NCI-H1105 treated with DMSO at 0.1 percent for 48 hours (cell line): ENCODE results near the gene SLC9A9.
"Not testable (repeated sequence)": the region's sequence is repeated elsewhere in the genome, so short reads cannot be mapped to it uniquely, and the experiment has no call there.

Experiments used
- DNase-seq: peaks from one replicate; lab custom pipeline; 2025; lab: John Stamatoyannopoulos, UW

The SLC9A9 gene

GRCh38 chr3:143551761-143552160 is 296.5 kb downstream of the SLC9A9 start:
- DNase-seq: no peak

GRCh38 chr3:143548861-143549497 is 299.3 kb downstream of the SLC9A9 start:
- no peak for DNase-seq

- DNase-seq: no peak
These were observed 299.9 kb downstream of the SLC9A9 start for GRCh38 chr3:143548393-143548792.

- no peak for DNase-seq
These were observed 309.7 kb downstream of the SLC9A9 start for GRCh38 chr3:143538577-143538981.

DNA sequence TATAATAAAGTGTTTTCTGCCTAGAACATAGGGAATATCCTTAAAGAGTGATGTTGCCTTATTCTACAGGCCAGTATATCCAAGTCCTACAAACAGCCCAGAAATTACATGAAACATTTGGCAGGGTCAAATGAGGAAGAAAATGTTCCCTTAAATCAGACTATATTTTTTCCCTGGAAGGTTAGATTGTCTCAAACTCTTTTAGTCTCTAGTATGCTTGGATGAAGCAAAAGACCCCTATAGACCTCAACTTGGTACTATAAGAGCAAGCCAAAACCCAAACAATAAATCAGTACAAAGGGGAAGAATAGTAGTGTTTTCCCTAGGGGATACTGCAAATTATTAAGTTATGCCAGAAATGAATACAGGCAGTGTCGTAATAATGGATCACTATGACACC is 310.2 kb downstream of the SLC9A9 start:
- DNase-seq: no peak

- DNase-seq: peak; percentile 56
These were observed 311.3 kb downstream of the SLC9A9 start for GRCh38 chr3:143536817-143537535.

- DNase-seq: no peak
These were observed 312.1 kb downstream of the SLC9A9 start for GRCh38 chr3:143535994-143536784.

- DNase-seq: no peak
These were observed 314.9 kb downstream of the SLC9A9 start for GRCh38 chr3:143533391-143533790.

DNA sequence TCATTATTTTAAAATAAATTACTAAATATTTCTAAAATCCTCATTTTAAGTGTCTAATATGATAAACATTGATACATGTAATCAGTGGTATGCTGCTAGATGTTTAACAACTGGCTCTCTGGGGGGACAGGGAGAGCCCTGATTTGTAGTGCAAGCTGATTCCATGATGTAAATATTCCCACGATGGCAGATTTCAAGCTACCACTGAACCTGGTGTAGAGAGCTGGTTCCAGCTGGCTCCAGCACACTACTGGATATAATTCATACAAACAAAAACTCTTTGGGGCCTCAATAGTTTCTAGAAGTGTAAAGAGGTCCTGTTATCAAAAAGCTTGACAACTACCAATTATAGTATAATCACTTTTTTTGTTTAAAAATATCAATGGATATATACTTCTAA is 316.2 kb downstream of the SLC9A9 start:
- DNase-seq: no peak

DNA sequence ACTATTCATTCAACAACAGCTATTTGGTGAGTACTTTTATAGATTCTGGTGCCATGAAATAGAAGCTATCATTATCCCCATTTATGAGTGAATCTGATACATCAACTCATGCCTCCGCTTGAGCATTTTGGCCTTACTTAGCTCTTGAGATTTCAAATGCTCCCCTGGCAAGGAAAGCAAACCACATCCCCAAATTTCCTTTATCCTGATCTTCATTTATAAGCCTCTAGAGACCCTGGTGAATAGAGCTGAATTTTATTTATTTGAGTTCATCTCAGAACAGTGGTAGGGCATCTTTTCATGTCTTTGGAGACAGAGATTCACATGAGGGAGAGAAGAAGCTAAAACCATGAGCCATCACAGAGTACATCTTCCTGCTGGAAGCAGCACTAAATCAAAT is 317.2 kb downstream of the SLC9A9 start:
- no peak for DNase-seq

GRCh38 chr3:143529798-143530197 is 318.5 kb downstream of the SLC9A9 start:
- no peak for DNase-seq

DNA sequence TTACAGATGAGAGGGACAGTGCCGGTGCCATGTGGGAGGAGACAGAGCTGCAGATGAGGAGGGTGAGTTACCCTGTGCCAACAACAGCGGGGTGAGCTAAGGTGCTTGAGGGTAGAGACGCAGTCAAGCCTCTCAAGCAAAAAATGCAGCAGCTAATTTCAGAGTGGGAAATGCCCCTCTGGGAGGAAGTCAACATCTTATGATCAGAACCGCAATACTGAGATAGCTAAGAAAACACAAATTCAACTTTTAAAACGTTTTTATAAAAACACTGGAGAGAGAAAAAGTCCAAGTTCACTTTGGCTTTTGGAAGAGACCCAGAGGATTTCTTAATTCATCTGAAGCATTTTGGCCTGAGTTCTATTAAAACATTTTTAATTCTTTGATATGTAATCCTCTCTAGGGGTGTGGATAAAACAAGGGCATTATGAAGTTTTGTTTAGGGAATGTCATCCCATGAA is 319.2 kb downstream of the SLC9A9 start:
- DNase-seq: no peak

GRCh38 chr3:143526011-143526545 is 322.2 kb downstream of the SLC9A9 start:
- no peak for DNase-seq

DNA sequence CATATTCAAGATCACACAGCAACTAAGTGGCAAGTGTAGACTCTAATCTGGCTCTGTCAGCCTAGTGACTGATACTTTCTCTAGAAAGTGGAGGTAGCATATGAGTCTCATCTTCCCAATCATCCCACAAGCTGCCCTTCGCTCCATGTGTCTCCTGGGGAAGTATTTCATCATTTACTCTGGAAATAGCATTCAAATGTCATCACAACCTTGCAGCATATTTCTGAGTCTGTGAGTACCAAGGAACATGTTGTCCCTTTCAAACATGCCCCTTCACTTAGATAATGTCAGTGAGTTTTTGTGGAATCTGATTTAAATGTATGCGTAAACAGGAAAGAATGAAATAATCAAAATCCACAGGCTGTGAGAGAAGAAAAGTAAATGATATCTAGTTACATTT is 322.9 kb downstream of the SLC9A9 start:
- DNase-seq: no peak

GRCh38 chr3:143521803-143522202 is 326.5 kb downstream of the SLC9A9 start:
- DNase-seq: no peak

- not testable (repeated sequence) for DNase-seq
These were observed 331.1 kb downstream of the SLC9A9 start for GRCh38 chr3:143517131-143517530.

DNA sequence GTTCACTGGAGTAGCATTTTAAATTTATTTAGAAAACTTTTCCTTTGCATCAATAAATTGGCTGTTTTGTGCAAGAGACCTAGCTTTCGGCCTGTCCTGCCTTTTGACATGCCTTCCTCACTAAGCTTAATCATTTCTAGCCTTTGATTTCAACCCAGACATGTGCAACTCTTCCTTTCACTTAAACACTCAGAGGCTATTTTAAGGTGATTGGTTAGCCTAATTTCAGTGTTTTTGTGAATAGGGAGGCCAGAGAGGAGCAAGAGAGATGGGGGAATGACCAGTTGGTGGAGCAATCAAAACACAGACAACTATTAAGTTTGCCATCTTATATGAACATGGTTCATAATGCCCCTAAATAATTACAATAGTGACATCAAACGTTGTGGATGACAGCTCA is 333.4 kb downstream of the SLC9A9 start:
- DNase-seq: no peak

GRCh38 chr3:143514109-143514508 is 334.2 kb downstream of the SLC9A9 start:
- no peak for DNase-seq

- no peak for DNase-seq
These were observed 336.9 kb downstream of the SLC9A9 start for GRCh38 chr3:143511174-143511879.

GRCh38 chr3:143510601-143511000 is 337.7 kb downstream of the SLC9A9 start:
- DNase-seq: no peak

- no peak for DNase-seq
These were observed 340.3 kb downstream of the SLC9A9 start for GRCh38 chr3:143507735-143508580.
